Naive thymus-derived CD8-positive, alpha-beta T cell (primary cell): ENCODE results near the gene AQP12A. TPM values are rescaled to one million over a fixed set of nuclear protein-coding genes. Genes with fewer than 3 reads are reported as not detected.
"Not testable (repeated sequence)": the region's sequence is repeated elsewhere in the genome, so short reads cannot be mapped to it uniquely, and the experiment has no call there.

Source experiments
- ATAC-seq, 2 donors: fragments of 150-1000 bp; cut with Tn5 transposase in 1 of 2; sonication (Bioruptor Pico), chemical (Tn5 transposase) in 1 of 2; 1 replicate in 1 of 2; 2 replicates in 1 of 2; pipeline ENCODE4 v1.10.0; 2021; ENCODE audit warnings: mild to moderate bottlenecking in 2 of 2, moderate library complexity in 2 of 2
- POLR2A ChIA-PET: fragments of 350-600 bp; sonication (Branson Sonifier 250); formaldehyde crosslinking; loops from one replicate; lab custom pipeline; 2021; ENCODE audit warnings: antibody characterized with exemption; lab: Charles Lee
- DNase-seq, 10 donors: peaks; one replicate each; pipeline versions ENCODE4 v3.0.0 to v3.0.0-alpha.2; 2020 to 2022
- H3K27ac Mint-ChIP-seq, 10 donors: one replicate each; pipeline ENCODE4 v1.8.0; 2020 to 2022; ENCODE audit warnings: mild to moderate bottlenecking in 10 of 10, mixed read lengths in 10 of 10, moderate library complexity in 4 of 10, inconsistent platforms in 1 of 10
- H3K27me3 Mint-ChIP-seq, 5 donors: one replicate each; pipeline ENCODE4 v1.8.0; 2021 to 2022; ENCODE audit warnings: mixed read lengths in 5 of 5
- H3K36me3 Mint-ChIP-seq, 3 donors: one replicate each; pipeline ENCODE4 v1.8.0; 2020 to 2022; ENCODE audit warnings: mixed read lengths in 3 of 3, mild to moderate bottlenecking in 2 of 3, inconsistent platforms in 1 of 3
- H3K4me1 Mint-ChIP-seq, 4 donors: one replicate each; pipeline ENCODE4 v1.8.0; 2021 to 2022; ENCODE audit warnings: mixed read lengths in 4 of 4
- H3K4me3 Mint-ChIP-seq, 10 donors: one replicate each; pipeline ENCODE4 v1.8.0; 2020 to 2022; ENCODE audit warnings: mild to moderate bottlenecking in 10 of 10, mixed read lengths in 10 of 10, moderate library complexity in 6 of 10, inconsistent platforms in 1 of 10
- H3K9me3 Mint-ChIP-seq, 9 donors: one replicate each; pipeline ENCODE4 v1.8.0; 2020 to 2022; ENCODE audit warnings: mixed read lengths in 9 of 9, mild to moderate bottlenecking in 3 of 9, inconsistent platforms in 1 of 9, moderate library complexity in 1 of 9
- polyA plus RNA-seq, 3 donors: library from polyadenylated mRNA; unstranded; fragments of 300-500 nt; fragmentation: Illumina TruSeq; gene quantifications; one replicate each; pipeline ENCODE4 v1.2.3, GENCODE V29; 2021
- total RNA-seq, 8 experiments: library from RNA in 2 of 8; stranded (reverse) in 2 of 8; gene quantifications; one replicate each; pipeline ENCODE4 v1.2.3 and lab custom pipeline; 2021 to 2026

AQP12A gene
- total and polyA plus RNA-seq, 5 experiments from 2014 or later, result not detected

DNA sequence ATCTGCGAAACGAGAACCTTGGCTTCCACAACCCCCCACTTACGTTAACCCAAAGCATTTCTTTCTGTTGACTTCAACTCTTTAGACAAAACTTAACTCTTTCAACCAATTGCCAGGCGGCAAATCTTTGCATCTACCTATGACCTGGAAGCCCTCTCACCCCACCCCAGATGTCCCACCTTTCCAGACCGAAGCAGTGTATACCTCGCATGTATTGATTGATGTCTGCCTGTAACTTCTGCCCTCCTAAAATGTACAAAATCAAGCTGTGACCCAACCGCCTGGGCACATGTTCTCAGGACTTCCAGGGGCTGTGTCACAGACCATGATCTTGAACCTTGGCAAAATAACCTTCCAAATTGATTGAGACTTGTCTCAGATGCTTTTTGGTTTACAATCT, 21.3 kb upstream of the AQP12A start:
- Mint-ChIP-seq H3K9me3 (peaks cover 0 to 9% (median 4%) of the 10 kb centered on the region in 9 donors), H3K36me3 (peaks cover 0 to 8% (median under 1%) of the 10 kb centered on the region in 3 donors), H3K4me1 (peaks cover 0 to 3% (median 0%) of the 10 kb centered on the region in 4 donors), H3K4me3 (no peak overlapping the region), H3K27me3 (peaks cover 4 to 40% (median 23%) of the 10 kb centered on the region in 5 donors), H3K27ac (no peak overlapping the region)
- no peak for DNase-seq
- POLR2A ChIA-PET, result no interaction called here
- no peak for ATAC-seq

DNA sequence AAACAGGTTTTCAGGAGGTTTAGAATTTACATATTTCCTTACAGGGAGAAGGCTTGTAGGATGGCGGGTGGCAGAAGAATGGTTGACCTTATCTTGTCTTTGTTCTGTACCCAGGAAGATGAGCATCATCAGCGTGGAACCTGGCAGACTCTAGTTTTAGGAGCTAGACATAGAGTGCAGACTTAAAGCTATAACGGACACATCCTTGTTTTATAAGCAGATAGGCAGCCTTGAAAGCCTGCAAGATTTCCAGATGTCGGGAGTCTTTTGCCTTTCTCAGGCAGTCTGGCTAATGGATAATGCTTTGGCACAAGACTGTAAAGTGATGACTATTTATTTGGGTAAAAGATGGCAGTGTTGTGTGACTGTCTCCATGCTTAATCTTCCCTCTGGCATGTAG, 20.7 kb upstream of the AQP12A start:
- peaks cover 4 to 36% (median 23%) of the 10 kb centered on the region in 5 donors for H3K27me3 Mint-ChIP-seq
- no peak overlapping the region for H3K4me3 Mint-ChIP-seq
- ATAC-seq (no peak), DNase-seq (no peak)
- peaks cover 0 to 5% (median 3%) of the 10 kb centered on the region in 9 donors for H3K9me3 Mint-ChIP-seq
- POLR2A ChIA-PET, result no interaction called here
- H3K4me1 Mint-ChIP-seq, result peaks cover 0 to 3% (median 0%) of the 10 kb centered on the region in 4 donors
- no peak overlapping the region for H3K27ac Mint-ChIP-seq
- peaks cover 0 to 5% (median 0%) of the 10 kb centered on the region in 3 donors for H3K36me3 Mint-ChIP-seq

DNA sequence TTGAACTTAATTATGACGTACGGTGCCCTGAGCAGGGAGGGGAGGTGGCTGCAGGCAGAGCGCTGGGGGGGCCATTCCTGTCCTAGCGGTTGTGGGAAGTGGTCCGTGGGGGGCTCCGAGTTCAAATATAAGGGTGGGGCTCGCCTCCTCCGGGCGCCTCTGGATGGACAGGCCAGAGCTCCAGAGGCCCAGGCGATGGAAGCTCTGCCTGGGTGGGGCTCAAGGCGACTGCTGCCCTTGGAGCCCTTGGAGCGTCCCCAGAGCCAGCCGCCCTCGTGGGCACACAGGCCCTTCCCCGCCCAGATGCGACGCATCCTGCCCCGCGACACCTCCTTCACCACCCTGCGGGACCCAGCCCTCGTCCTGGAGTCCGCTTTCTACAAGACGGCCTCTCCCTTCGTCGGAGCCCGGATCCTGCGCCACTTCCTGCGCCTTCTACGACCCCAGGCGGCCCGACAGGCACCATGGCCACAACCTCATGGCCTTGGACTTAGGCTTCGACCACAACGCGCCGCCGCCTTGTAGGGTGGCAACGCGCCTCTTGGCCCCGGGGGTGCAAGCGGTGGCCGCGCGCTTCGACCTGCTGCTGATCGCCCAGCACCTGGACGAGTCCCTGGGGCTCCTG, 19.5 kb upstream of the AQP12A start:
- Mint-ChIP-seq H3K36me3 (no peaks in the 10 kb centered on the region), H3K27ac (no peak overlapping the region), H3K4me1 (peaks cover 0 to 3% (median 0%) of the 10 kb centered on the region in 4 donors), H3K4me3 (no peak overlapping the region), H3K27me3 (peaks cover 4 to 24% (median 18%) of the 10 kb centered on the region in 5 donors), H3K9me3 (peaks cover 0 to under 1% (median 0%) of the 10 kb centered on the region in 9 donors)
- POLR2A ChIA-PET, result no interaction called here
- peak in 1 of 10 donors; percentile 55 for DNase-seq
- no peak for ATAC-seq

DNA sequence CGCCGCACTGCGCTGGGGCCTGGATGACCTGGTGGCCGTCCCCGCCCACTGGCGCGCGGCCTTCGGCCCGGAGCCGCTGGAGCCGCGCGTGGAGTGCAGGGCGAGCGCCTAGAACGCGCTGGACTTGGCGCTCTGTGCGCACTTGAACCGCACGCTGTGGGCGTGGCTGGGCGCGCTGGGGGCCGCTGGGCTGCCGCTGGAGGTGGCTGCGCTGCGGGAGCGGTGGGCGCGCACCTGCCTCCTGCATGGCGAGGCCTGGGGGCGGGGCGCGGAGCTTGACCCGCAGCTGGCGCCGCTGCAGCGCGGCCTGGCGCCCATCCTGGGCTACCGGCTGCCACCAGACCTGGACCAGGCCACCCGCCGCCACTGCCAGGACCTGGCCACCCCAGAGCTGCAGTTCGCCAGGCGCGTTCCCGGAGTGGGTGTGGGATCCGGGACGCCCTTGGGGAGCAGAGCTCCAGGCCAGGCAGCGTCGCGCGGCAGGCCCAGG, 18.9 kb upstream of the AQP12A start:
- H3K9me3 Mint-ChIP-seq, result no peaks in the 10 kb centered on the region
- H3K4me3 Mint-ChIP-seq, result no peak overlapping the region
- peaks cover 0 to 3% (median 0%) of the 10 kb centered on the region in 4 donors for H3K4me1 Mint-ChIP-seq
- peaks cover 4 to 23% (median 13%) of the 10 kb centered on the region in 5 donors for H3K27me3 Mint-ChIP-seq
- no peak overlapping the region for H3K27ac Mint-ChIP-seq
- H3K36me3 Mint-ChIP-seq, result no peaks in the 10 kb centered on the region
- POLR2A ChIA-PET, result no interaction called here
- ATAC-seq, result no peak
- DNase-seq, result peak in 1 of 10 donors; percentile 28

DNA sequence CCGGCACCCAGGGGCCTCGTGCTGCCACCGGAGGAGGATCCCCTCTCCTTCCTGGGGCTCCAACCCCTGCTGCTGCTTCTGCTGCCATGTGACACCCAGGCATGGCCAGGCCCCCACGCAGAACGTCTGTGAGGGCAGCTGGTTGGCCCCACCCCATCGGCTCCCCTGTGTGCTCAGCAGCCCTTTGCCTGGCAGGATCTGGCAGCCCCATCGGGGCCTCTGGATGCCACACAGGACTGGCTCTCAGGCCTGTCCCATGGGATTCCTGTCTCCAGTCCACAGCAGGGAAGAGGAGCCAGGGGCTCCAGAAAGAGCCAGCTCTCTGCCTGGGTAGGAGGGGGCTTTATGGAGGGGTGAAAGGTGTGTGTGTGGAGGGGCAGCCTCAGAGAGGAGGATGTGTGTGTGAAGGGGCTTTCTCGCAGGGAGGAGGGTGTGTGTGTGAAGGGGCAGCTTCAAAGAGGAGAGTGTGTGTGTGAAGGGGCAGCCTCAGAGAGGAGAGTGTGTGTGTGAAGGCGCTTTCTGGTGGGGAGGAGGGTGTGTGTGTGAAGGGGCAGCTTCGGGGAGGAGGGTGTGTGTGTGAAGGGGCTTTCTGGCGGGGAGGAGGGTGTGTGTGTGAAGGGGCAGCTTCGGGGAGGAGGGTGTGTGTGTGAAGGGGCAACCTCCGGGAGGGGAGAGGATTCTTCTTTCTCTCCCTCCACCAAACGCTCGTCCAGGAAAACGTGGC, 17.0 kb upstream of the AQP12A start:
- peaks cover 4 to 19% (median 10%) of the 10 kb centered on the region in 5 donors for H3K27me3 Mint-ChIP-seq
- POLR2A ChIA-PET, H3K4me1 Mint-ChIP-seq, H3K36me3 Mint-ChIP-seq, H3K4me3 Mint-ChIP-seq, ATAC-seq, H3K9me3 Mint-ChIP-seq: not testable (repeated sequence)
- peak overlapping the region in 1 of 10 donors; percentile 48 for H3K27ac Mint-ChIP-seq
- peak in 1 of 10 donors; percentile 47 for DNase-seq

GRCh38 chr2:240675345-240675744, 16.3 kb upstream of the AQP12A start:
- H3K4me3 Mint-ChIP-seq, H3K4me1 Mint-ChIP-seq, H3K9me3 Mint-ChIP-seq, DNase-seq, ATAC-seq, H3K27ac Mint-ChIP-seq, POLR2A ChIA-PET, H3K36me3 Mint-ChIP-seq: not testable (repeated sequence)
- peaks cover 4 to 19% (median 10%) of the 10 kb centered on the region in 5 donors for H3K27me3 Mint-ChIP-seq

GRCh38 chr2:240678043-240678442, 13.6 kb upstream of the AQP12A start:
- H3K9me3 Mint-ChIP-seq, H3K27ac Mint-ChIP-seq, ATAC-seq, POLR2A ChIA-PET, H3K36me3 Mint-ChIP-seq, H3K4me1 Mint-ChIP-seq, H3K4me3 Mint-ChIP-seq, DNase-seq: not testable (repeated sequence)
- H3K27me3 Mint-ChIP-seq, result peaks cover 0 to 13% (median 4%) of the 10 kb centered on the region in 5 donors

- H3K4me3 Mint-ChIP-seq, H3K9me3 Mint-ChIP-seq, H3K27ac Mint-ChIP-seq, H3K4me1 Mint-ChIP-seq, DNase-seq, ATAC-seq, H3K36me3 Mint-ChIP-seq, POLR2A ChIA-PET, H3K27me3 Mint-ChIP-seq: not testable (repeated sequence)
Measured at GRCh38 chr2:240678909-240679308, 12.8 kb upstream of the AQP12A start.

- H3K36me3 Mint-ChIP-seq, POLR2A ChIA-PET, H3K27me3 Mint-ChIP-seq, H3K4me3 Mint-ChIP-seq, ATAC-seq, H3K27ac Mint-ChIP-seq, DNase-seq, H3K9me3 Mint-ChIP-seq, H3K4me1 Mint-ChIP-seq: not testable (repeated sequence)
Measured at GRCh38 chr2:240680185-240680584, 11.5 kb upstream of the AQP12A start.

- not testable (repeated sequence) for H3K27me3 Mint-ChIP-seq, H3K9me3 Mint-ChIP-seq, H3K36me3 Mint-ChIP-seq, ATAC-seq, DNase-seq
- POLR2A ChIA-PET, result interaction anchor here (0.5 kb wide), 1 partner anchor 1016 kb away, joined by 5 read pairs; no protein-coding TSS in a partner anchor
- H3K4me3 Mint-ChIP-seq, result peak within 1 kb of the TSS in 8 of 10 donors; percentile 24 to 77 (median 64)
- H3K4me1 Mint-ChIP-seq, result peaks cover 0 to 15% (median 9%) of the 10 kb centered on the region in 4 donors
- H3K27ac Mint-ChIP-seq, result peak within 1 kb of the TSS in 5 of 10 donors; percentile 40 to 81 (median 55)
Measured at GRCh38 chr2:240682431-240683224, 9.0 kb upstream of the AQP12A start, which contains the start of gene AQP12B. Gene AQP12B, minus strand, starts transcription at chr2:240682885. Its CDS starts 48 bp downstream, at chr2:240682837.

GRCh38 chr2:240683329-240683979, 8.2 kb upstream of the AQP12A start:
- POLR2A ChIA-PET, result interaction anchor here (0.5 kb wide), 1 partner anchor 1015 kb away, joined by 5 read pairs; no protein-coding TSS in a partner anchor
- DNase-seq, H3K9me3 Mint-ChIP-seq, H3K36me3 Mint-ChIP-seq, H3K27me3 Mint-ChIP-seq: not testable (repeated sequence)
- peak; percentile 79 to 83 for ATAC-seq
- H3K27ac Mint-ChIP-seq, result peak overlapping the region in 7 of 10 donors; percentile 14 to 81 (median 55)
- peak overlapping the region in 9 of 10 donors; percentile 24 to 77 (median 62) for H3K4me3 Mint-ChIP-seq
- H3K4me1 Mint-ChIP-seq, result peaks cover 0 to 15% (median 9%) of the 10 kb centered on the region in 4 donors
